CD4-positive, alpha-beta memory T cell (primary cell): ENCODE data around the gene PIGU. TPM values are rescaled to one million over a fixed set of nuclear protein-coding genes. Genes with fewer than 3 reads are reported as not detected.
A peak's percentile ranks its signal among the peaks of the same experiment; 100 is the strongest.

Experiments used
- CTCF ChIA-PET: fragments of 350-600 bp; sonication (Branson Sonifier 250); formaldehyde crosslinking; loops from one replicate; lab custom pipeline; 2021; ENCODE audit warnings: inconsistent platforms; ENCODE audit not compliant: partially characterized antibody; lab: Charles Lee
- POLR2A ChIA-PET: fragments of 350-600 bp; sonication (Branson Sonifier 250); formaldehyde crosslinking; loops from one replicate; lab custom pipeline; 2021; ENCODE audit not compliant: partially characterized antibody; lab: Charles Lee
- DNase-seq, 5 donors: peaks; one replicate each; pipeline versions ENCODE4 v3.0.0 to v3.0.0-alpha.2; 2020 to 2022; ENCODE audit warnings: mixed read lengths in 1 of 5
- H3K27ac ChIP-seq: one replicate; pipeline ENCODE4 v1.7.0; 2013; ENCODE audit warnings: low read depth, low read length
- H3K27me3 ChIP-seq: 2 replicates; pipeline ENCODE4 v1.7.0; 2013; ENCODE audit warnings: mild to moderate bottlenecking, low read length, moderate library complexity; ENCODE audit not compliant: insufficient read depth
- H3K36me3 ChIP-seq: 2 replicates; pipeline ENCODE4 v1.7.0; 2013; ENCODE audit warnings: mild to moderate bottlenecking, low read length, moderate library complexity; ENCODE audit not compliant: insufficient read depth
- H3K4me1 ChIP-seq: 2 replicates; pipeline ENCODE4 v1.7.0; 2013; ENCODE audit warnings: mild to moderate bottlenecking, low read length, moderate library complexity; ENCODE audit not compliant: insufficient read depth
- H3K4me3 ChIP-seq, 2 donors: one replicate each; pipeline ENCODE4 v1.7.0; 2013; ENCODE audit warnings: low read length in 2 of 2, mild to moderate bottlenecking in 1 of 2
- H3K9me3 ChIP-seq, 2 donors: one replicate each; pipeline ENCODE4 v1.7.0; 2013; ENCODE audit warnings: low read length in 2 of 2, control low read depth in 1 of 2; ENCODE audit not compliant: control insufficient read depth in 1 of 2
- H3K27ac Mint-ChIP-seq, 7 donors: one replicate each; pipeline ENCODE4 v1.8.0; 2020 to 2021; ENCODE audit warnings: mixed read lengths in 7 of 7, mild to moderate bottlenecking in 6 of 7, inconsistent platforms in 3 of 7, moderate library complexity in 3 of 7
- H3K27me3 Mint-ChIP-seq, 2 donors: one replicate each; pipeline ENCODE4 v1.8.0; 2020 to 2021; ENCODE audit warnings: mixed read lengths in 2 of 2
- H3K36me3 Mint-ChIP-seq, 2 donors: one replicate each; pipeline ENCODE4 v1.8.0; 2020 to 2021; ENCODE audit warnings: mixed read lengths in 2 of 2, inconsistent platforms in 1 of 2, mild to moderate bottlenecking in 1 of 2
- H3K4me1 Mint-ChIP-seq, 4 donors: one replicate each; pipeline ENCODE4 v1.8.0; 2020 to 2021; ENCODE audit warnings: mixed read lengths in 4 of 4, mild to moderate bottlenecking in 1 of 4
- H3K4me3 Mint-ChIP-seq, 8 donors: one replicate each; pipeline ENCODE4 v1.8.0; 2020 to 2021; ENCODE audit warnings: mixed read lengths in 8 of 8, mild to moderate bottlenecking in 7 of 8, moderate library complexity in 6 of 8, inconsistent platforms in 3 of 8
- H3K9me3 Mint-ChIP-seq, 8 donors: one replicate each; pipeline ENCODE4 v1.8.0; 2020 to 2021; ENCODE audit warnings: mixed read lengths in 8 of 8, mild to moderate bottlenecking in 5 of 8, inconsistent platforms in 3 of 8, moderate library complexity in 1 of 8
- intact Hi-C: fragments of 100-400 bp; cut with micrococcal nuclease; formaldehyde crosslinking; loops from one replicate; pipeline ENCODE4 v1.15.1; 2023
- polyA plus RNA-seq, 2 donors: library from polyadenylated mRNA; unstranded; fragments of 300-500 nt; fragmentation: Illumina TruSeq; gene quantifications; one replicate each; pipeline ENCODE4 v1.2.3, GENCODE V29; 2021
- total RNA-seq, 2 experiments: library from RNA; stranded (reverse); gene quantifications; one replicate each; pipeline ENCODE4 v1.2.3, GENCODE V29; 2021

PIGU gene
- total and polyA plus RNA-seq, 4 experiments from 2014 or later = 15.1 to 34.2 (median 21.1) TPM

DNA sequence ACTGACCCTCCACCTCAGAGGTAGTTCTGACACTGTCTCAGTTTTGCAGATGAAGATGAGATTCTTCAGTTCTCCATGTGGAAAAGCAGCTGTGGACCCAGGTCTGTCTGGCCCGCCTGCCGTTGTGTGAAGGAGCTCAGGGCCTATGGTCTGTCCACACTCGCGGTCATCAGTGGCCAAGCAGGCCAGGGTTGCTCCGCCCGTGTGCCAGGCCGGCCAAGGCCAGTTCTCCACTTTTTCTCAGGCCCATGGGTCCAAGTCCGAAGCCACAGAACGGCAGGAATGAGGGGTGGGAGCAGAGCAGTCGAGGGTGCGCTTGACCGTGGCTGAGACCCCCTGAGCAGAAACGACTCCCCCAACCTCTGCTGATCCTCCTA, 127.0 kb downstream of the PIGU start:
- H3K27me3 Mint-ChIP-seq = no peaks in the 10 kb centered on the region
- H3K9me3 ChIP-seq = no peaks in the 10 kb centered on the region
- POLR2A ChIA-PET = interaction anchor here (1.2 kb wide), 1 partner anchor 9 kb away, joined by 4 read pairs; the partner anchor contains the start of gene MAP1LC3A
- no peaks in the 10 kb centered on the region for H3K9me3 Mint-ChIP-seq
- peaks cover 0 to 11% (median 2%) of the 10 kb centered on the region in 4 donors for H3K4me1 Mint-ChIP-seq
- no peak overlapping the region for H3K27ac ChIP-seq
- H3K4me3 ChIP-seq = no peak overlapping the region
- DNase-seq = no peak
- no peaks in the 10 kb centered on the region for H3K4me1 ChIP-seq
- intact Hi-C loops = no loop called here
- no peaks in the 10 kb centered on the region for H3K36me3 Mint-ChIP-seq
- CTCF ChIA-PET = interaction anchor here (1.3 kb wide), 1 partner anchor 12 kb away, joined by 6 read pairs; no protein-coding TSS in a partner anchor
- no peak overlapping the region for H3K27ac Mint-ChIP-seq
- no peaks in the 10 kb centered on the region for H3K27me3 ChIP-seq
- no peaks in the 10 kb centered on the region for H3K36me3 ChIP-seq
- H3K4me3 Mint-ChIP-seq = no peak overlapping the region

DNA sequence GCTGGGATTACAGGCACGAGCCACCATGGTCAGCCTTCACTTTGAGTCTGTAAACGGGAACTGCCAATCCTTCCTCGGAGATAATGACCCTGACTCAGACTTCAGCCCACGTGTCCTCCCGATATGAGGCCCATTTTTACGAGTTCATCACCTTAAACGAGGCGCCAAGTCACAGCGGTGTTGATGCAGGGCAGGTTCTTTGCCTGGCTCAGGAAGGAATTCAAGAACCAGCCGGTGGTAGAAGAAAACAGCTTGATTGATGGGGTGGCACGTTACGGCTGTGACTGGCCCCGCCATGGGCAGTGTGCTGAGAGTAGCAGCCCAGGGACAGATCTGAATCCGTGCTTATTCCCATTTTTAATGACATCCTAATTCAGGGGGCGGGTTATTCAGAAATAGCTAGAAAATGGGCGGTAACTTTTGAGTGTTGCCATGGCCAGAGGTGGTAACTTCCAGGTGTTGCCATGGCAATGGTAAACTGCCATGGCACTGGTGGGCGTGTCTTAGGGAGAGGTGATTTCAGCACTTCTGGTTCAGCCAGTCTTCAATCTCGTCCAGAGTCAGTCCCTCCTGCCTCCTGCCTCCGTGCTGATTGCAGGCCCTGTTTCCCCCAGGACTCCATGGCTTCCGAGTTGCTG, 127.5 kb downstream of the PIGU start:
- H3K27ac Mint-ChIP-seq = peak overlapping the region in 2 of 7 donors; percentile 3 to 35
- intact Hi-C loops = no loop called here
- peaks cover 4% of the 10 kb centered on the region for H3K4me1 ChIP-seq
- H3K27ac ChIP-seq = no peak overlapping the region
- POLR2A ChIA-PET = interaction anchor here (1.2 kb wide), 1 partner anchor 9 kb away, joined by 4 read pairs; the partner anchor contains the start of gene MAP1LC3A
- no peak overlapping the region for H3K4me3 Mint-ChIP-seq
- H3K4me1 Mint-ChIP-seq = peaks cover 3 to 16% (median 6%) of the 10 kb centered on the region in 4 donors
- CTCF ChIA-PET = interaction anchor here (0.6 to 1.3 kb wide), 2 partner anchors 11 to 140 kb away, joined by 3 to 6 read pairs; no protein-coding TSS in a partner anchor
- no peaks in the 10 kb centered on the region for H3K27me3 ChIP-seq
- no peak overlapping the region for H3K4me3 ChIP-seq
- no peaks in the 10 kb centered on the region for H3K36me3 ChIP-seq
- no peaks in the 10 kb centered on the region for H3K36me3 Mint-ChIP-seq
- H3K27me3 Mint-ChIP-seq = no peaks in the 10 kb centered on the region
- DNase-seq = no peak
- H3K9me3 Mint-ChIP-seq = no peaks in the 10 kb centered on the region
- H3K9me3 ChIP-seq = no peaks in the 10 kb centered on the region

DNA sequence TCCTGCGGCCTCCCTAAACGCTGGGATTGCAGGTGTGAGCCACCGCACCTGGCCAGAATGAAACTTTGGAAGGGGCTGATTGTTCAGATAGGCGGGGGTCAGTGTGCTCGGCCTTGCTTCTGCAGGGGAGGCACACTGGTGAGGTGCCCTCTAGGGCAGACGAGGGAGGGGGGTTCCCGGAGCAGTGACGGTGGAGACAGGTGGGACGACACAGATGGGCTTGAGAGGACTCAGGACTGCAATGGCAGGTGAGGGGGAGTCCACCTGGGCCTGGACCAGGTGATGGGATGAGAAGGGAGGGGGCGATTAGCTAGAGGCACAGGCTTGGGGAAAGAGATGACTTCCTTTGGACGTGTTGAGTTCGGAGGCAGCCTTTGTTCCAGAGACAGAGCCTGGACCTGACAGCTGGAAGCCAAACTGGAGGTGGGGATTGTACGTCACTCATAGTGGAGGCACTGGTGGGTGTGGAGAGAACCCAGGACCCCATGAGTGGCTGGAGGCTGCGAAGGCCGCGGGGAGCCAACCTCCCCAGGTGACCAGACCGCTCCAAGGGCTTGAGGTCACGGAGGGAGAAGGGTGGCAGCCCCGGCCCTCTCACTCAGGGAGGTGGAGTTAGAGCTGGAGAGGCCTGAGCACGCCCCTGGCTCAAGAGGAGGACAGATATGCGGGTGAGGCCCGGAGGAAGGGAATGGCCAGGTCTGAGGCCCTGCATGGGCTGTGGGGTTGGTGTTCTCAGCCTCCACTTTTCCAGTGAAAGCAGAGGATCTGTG, 128.9 kb downstream of the PIGU start:
- no peaks in the 10 kb centered on the region for H3K27me3 Mint-ChIP-seq
- DNase-seq = no peak
- Histone ChIP-seq H3K27me3 (no peaks in the 10 kb centered on the region), H3K9me3 (no peaks in the 10 kb centered on the region), H3K4me1 (peaks cover 15% of the 10 kb centered on the region), H3K4me3 (no peak overlapping the region), H3K27ac (no peak overlapping the region), H3K36me3 (no peaks in the 10 kb centered on the region)
- peaks cover 7 to 28% (median 17%) of the 10 kb centered on the region in 4 donors for H3K4me1 Mint-ChIP-seq
- no peaks in the 10 kb centered on the region for H3K36me3 Mint-ChIP-seq
- intact Hi-C loops = no loop called here
- ChIA-PET CTCF (interaction anchor here (1.2 kb wide), 1 partner anchor 10 kb away, joined by 3 read pairs; no protein-coding TSS in a partner anchor), POLR2A (interaction anchor here (0.6 to 1.0 kb wide), 2 partner anchors 11 to 31 kb away, joined by 3 read pairs; partner anchors contain the start of genes DYNLRB1 and MAP1LC3A)
- no peaks in the 10 kb centered on the region for H3K9me3 Mint-ChIP-seq
- no peak overlapping the region for H3K4me3 Mint-ChIP-seq
- peak overlapping the region in 2 of 7 donors; percentile 46 to 68 for H3K27ac Mint-ChIP-seq

DNA sequence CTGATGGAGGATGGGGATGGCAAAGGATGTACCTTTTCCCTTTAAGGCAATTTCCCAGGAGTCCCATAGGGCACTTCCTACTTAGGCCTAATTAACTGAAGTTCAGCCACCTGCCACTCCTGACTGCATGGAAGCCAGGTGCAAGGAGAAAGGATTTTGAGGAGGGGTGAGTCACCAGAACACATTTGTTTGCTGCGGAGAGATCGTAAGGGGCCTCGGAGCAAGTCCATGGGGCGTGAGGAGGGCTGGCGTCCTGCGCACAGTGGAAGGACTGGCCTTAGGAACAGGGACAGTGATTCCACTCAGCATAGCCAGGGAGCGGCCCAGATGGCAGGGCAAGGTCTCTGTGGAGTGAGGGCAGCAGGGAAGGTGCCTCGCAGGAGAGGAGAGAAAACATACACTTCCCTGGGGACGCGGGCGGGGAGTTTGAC, 130.1 kb downstream of the PIGU start:
- Histone ChIP-seq H3K9me3 (no peaks in the 10 kb centered on the region), H3K4me1 (peaks cover 25% of the 10 kb centered on the region), H3K36me3 (no peaks in the 10 kb centered on the region), H3K27ac (no peak overlapping the region), H3K27me3 (no peaks in the 10 kb centered on the region), H3K4me3 (no peak overlapping the region)
- ChIA-PET CTCF (interaction anchor here (1.2 to 1.4 kb wide), 2 partner anchors 8 to 9 kb away, joined by 3 read pairs; no protein-coding TSS in a partner anchor), POLR2A (no interaction called here)
- H3K27ac Mint-ChIP-seq = peak overlapping the region in 3 of 7 donors; percentile 42 to 68 (median 42)
- peaks cover 9 to 39% (median 24%) of the 10 kb centered on the region in 4 donors for H3K4me1 Mint-ChIP-seq
- no peaks in the 10 kb centered on the region for H3K36me3 Mint-ChIP-seq
- H3K9me3 Mint-ChIP-seq = no peaks in the 10 kb centered on the region
- DNase-seq = no peak
- intact Hi-C loops = no loop called here
- no peaks in the 10 kb centered on the region for H3K27me3 Mint-ChIP-seq
- H3K4me3 Mint-ChIP-seq = no peak overlapping the region

DNA sequence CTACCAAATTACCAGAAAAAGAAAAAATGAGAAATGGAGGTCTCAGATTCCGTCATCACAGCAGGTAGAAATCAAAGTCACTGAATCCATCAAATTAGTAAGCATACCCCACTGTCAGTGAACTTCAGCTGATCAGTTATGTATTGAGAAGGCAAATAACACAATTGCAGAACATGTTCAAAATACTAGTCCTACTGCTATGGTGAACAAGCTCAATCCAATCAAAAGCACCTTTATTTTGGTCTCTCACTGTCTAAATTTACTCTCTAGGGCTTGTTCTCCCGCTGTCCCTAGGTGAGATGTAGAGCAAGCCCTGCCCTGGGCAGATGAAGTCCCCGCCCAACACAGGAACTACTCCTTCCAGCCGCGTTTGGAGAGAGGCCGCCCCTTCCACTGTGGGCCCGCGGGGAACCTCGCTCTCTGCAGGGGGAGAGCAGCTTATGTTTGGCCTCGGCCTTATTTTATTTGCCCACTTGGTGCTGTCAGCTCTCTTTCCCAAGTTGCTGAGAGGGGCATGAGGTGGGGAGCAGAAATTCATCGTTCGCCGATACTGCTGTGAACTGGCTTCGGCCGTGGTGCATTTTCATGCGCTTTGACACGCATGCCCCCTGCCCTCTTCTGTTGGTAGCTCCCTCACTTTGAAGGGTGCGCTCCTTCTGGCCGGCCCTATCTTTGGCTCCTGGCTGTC, 132.6 kb downstream of the PIGU start:
- no peak for DNase-seq
- peaks cover 22 to 59% (median 40%) of the 10 kb centered on the region in 4 donors for H3K4me1 Mint-ChIP-seq
- intact Hi-C loops = loop anchor here (2.0 kb wide), 1 partner anchor 15 kb away; the partner anchor contains the start of gene MAP1LC3A
- Histone ChIP-seq H3K27ac (no peak overlapping the region), H3K4me3 (no peak overlapping the region), H3K4me1 (peaks cover 46% of the 10 kb centered on the region), H3K27me3 (no peaks in the 10 kb centered on the region), H3K36me3 (peaks cover 7% of the 10 kb centered on the region), H3K9me3 (no peaks in the 10 kb centered on the region)
- peaks cover 8 to 20% of the 10 kb centered on the region in 2 donors for H3K36me3 Mint-ChIP-seq
- H3K27ac Mint-ChIP-seq = peak overlapping the region; percentile 23 to 85 (median 70)
- ChIA-PET POLR2A (interaction anchor here (1.2 to 1.8 kb wide), 4 partner anchors 13 to 181 kb away, joined by 3 to 5 read pairs (median 4); partner anchors contain the start of genes DYNLRB1 and ITCH), CTCF (interaction anchor here (1.0 to 10.0 kb wide), 3 partner anchors 8 to 225 kb away, joined by 3 to 148 read pairs (median 5); partner anchors contain the start of gene TP53INP2)
- H3K9me3 Mint-ChIP-seq = no peaks in the 10 kb centered on the region
- H3K4me3 Mint-ChIP-seq = peak overlapping the region; percentile 31 to 79 (median 66)
- H3K27me3 Mint-ChIP-seq = no peaks in the 10 kb centered on the region

DNA sequence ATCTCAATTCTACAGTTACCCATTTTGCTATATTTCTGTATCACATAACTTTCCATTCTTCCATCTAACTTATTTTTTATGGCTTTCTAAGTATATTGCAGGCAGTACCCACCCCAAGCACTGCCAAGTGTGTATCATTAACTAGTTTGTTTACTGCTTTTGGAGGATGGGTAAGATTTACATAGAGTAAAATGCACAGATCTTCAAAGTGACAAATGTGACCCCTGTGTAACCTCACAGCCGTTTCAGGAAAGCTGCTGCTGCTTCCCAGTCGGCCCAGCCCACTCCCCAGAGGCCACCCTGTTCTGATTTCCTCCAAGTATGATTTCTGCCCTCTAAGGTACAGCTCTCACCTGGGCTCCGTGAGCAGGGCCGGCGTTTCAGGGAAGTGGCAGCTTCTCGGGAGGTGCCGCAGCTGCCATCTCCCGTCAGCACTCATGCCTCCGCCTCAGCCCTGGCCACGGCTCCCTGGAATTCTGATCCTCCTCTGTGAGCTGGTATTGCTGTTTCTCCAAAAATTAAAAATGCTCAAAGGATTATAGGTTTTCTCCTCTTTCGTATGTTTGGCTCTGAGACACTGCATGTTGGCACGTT, 133.3 kb downstream of the PIGU start:
- no peak for DNase-seq
- Mint-ChIP-seq H3K36me3 (peaks cover 8 to 26% of the 10 kb centered on the region in 2 donors), H3K9me3 (no peaks in the 10 kb centered on the region), H3K4me1 (peaks cover 22 to 59% (median 40%) of the 10 kb centered on the region in 4 donors), H3K27me3 (no peaks in the 10 kb centered on the region), H3K4me3 (peak overlapping the region in 3 of 8 donors; percentile 72 to 79 (median 75)), H3K27ac (peak overlapping the region in 6 of 7 donors; percentile 23 to 77 (median 54))
- Histone ChIP-seq H3K4me1 (peaks cover 46% of the 10 kb centered on the region), H3K4me3 (no peak overlapping the region), H3K27me3 (no peaks in the 10 kb centered on the region), H3K9me3 (no peaks in the 10 kb centered on the region), H3K27ac (no peak overlapping the region), H3K36me3 (peaks cover 7% of the 10 kb centered on the region)
- intact Hi-C loops = loop anchor here (2.0 kb wide), 1 partner anchor 15 kb away; the partner anchor contains the start of gene MAP1LC3A
- CTCF ChIA-PET = interaction anchor here (10.0 kb wide), 1 partner anchor 163 kb away, joined by 148 read pairs; the partner anchor contains the start of gene TP53INP2
- POLR2A ChIA-PET = interaction anchor here (1.2 to 1.8 kb wide), 3 partner anchors 14 to 28 kb away, joined by 3 to 5 read pairs (median 4); partner anchors contain the start of gene DYNLRB1
